ENCODE measurements around the gene PASK. TPM values are rescaled to one million over a fixed set of nuclear protein-coding genes. Genes with fewer than 3 reads are reported as not detected.

PASK gene
- total and polyA plus RNA-seq, 2 donors (not counting 1 experiment from before 2014, with no cell fraction given), result 48.2 to 144 TPM

DNA sequence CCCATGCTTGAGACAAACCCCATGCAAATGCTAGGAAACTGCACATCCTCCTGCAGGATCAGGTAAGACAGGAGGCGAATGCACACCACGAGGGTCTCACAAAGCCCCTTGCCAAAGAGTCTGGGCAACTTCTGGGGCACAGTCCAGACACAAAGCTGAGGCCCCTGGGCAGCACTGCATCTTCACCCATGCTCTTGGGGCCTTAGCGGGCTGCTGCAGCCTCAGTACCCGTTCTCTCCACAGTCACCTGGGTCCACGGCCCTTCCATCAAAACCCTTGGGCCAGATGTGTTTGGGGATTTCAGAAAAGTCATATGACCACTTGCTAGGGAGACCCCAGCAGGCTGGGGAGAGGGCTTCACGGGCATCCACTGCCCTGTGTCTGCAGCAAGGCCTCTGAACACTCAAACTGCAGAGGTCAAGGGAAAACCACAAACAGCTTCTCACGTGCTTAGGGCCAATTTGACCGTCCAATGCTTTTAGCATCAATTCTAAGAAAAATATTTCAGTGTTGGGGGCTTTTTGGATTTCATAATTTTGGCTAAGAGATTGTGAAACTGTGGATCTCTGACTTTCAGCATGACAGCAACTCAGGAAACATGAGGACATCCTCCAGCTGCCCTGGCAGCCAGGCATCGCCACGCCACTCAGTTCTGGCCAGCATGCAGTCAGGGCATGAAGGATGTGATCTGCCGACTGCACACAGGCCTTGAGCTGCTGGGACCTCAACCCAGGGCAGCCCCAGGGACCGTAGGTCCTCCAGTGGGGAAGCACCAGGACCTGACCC lies 20.0 kb downstream of the PASK start:
- peaks cover 55% of the 10 kb centered on the region for H3K4me1 Mint-ChIP-seq
- Histone ChIP-seq H3K4me1 (ENCODE audit: control insufficient read depth in 2 of 2, insufficient read depth in 2 of 2, low read length in 2 of 2) (peaks cover 44 to 56% of the 10 kb centered on the region in 2 donors), H3K27ac (ENCODE audit: low read length in 2 of 2) (peak overlapping the region; percentile 94 to 97), H3K27me3 (replicated peaks in 1 of 4; ENCODE audit: control extremely low read depth in 1 of 4, control insufficient read depth in 3 of 4, insufficient read depth in 4 of 4, low read length in 3 of 4) (no peaks in the 10 kb centered on the region), H2AFZ (ENCODE audit: insufficient read depth, low read depth, low read length, poor library complexity, severe bottlenecking) (no peak overlapping the region), H4K20me1 (ENCODE audit: control insufficient read depth, insufficient read depth, low read length, poor library complexity, severe bottlenecking) (no peaks in the 10 kb centered on the region), H3K9me3 (ENCODE audit: control extremely low read depth in 1 of 3, control insufficient read depth in 2 of 3, insufficient read depth in 1 of 3, low read length in 2 of 3) (peaks cover 0 to 10% (median 0%) of the 10 kb centered on the region in 3 donors), H3K9ac (ENCODE audit: low read length) (no peak overlapping the region), H3K79me2 (ENCODE audit: control insufficient read depth, insufficient read depth, low read length) (peaks cover 4% of the 10 kb centered on the region), H3K36me3 (replicated peaks in 1 of 2; ENCODE audit: control extremely low read depth in 1 of 2, control insufficient read depth in 1 of 2, extremely low read depth in 1 of 2, insufficient read depth in 2 of 2, low read length in 1 of 2) (peaks cover 1 to 10% of the 10 kb centered on the region in 2 experiments), H3K4me3 (ENCODE audit: control extremely low read depth in 1 of 5, extremely low read depth in 1 of 5, insufficient read depth in 1 of 5, low read depth in 2 of 5, low read length in 4 of 5) (no peak overlapping the region), H3K4me2 (replicated peaks; ENCODE audit: low read depth, low read length, poor library complexity, severe bottlenecking) (peak overlapping the region; percentile 10)
- no peaks in the 10 kb centered on the region for H3K9me3 Mint-ChIP-seq (ENCODE audit: insufficient read depth)
- TF ChIP-seq EZH2 (IDR thresholded peaks at IDR 0.05; ENCODE audit: borderline replicate concordance, insufficient read depth, low read depth, low read length, poor library complexity, severe bottlenecking), result no peak
- TF ChIP-seq, protein P1, sequence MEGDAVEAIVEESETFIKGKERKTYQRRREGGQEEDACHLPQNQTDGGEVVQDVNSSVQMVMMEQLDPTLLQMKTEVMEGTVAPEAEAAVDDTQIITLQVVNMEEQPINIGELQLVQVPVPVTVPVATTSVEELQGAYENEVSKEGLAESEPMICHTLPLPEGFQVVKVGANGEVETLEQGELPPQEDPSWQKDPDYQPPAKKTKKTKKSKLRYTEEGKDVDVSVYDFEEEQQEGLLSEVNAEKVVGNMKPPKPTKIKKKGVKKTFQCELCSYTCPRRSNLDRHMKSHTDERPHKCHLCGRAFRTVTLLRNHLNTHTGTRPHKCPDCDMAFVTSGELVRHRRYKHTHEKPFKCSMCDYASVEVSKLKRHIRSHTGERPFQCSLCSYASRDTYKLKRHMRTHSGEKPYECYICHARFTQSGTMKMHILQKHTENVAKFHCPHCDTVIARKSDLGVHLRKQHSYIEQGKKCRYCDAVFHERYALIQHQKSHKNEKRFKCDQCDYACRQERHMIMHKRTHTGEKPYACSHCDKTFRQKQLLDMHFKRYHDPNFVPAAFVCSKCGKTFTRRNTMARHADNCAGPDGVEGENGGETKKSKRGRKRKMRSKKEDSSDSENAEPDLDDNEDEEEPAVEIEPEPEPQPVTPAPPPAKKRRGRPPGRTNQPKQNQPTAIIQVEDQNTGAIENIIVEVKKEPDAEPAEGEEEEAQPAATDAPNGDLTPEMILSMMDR (IDR thresholded peaks at IDR 0.05), result no peak
- peak overlapping the region; percentile 46 for H3K4me3 Mint-ChIP-seq
- DNase-seq (no peak), ATAC-seq (ENCODE audit: low read depth) (no peak)
- ChIA-PET CTCF (no interaction called here), POLR2A (interaction anchor here (2.0 kb wide), 1 partner anchor 18 kb away, joined by 8 read pairs; no protein-coding TSS in a partner anchor)
- no peaks in the 10 kb centered on the region for H3K27me3 Mint-ChIP-seq
- 92% methylated on average over 9 of the region's 12 CpGs for WGBS (ENCODE audit: insufficient coverage)
- intact Hi-C loops (cut with micrococcal nuclease), result no loop called here
- peak overlapping the region; percentile 99 for H3K27ac Mint-ChIP-seq

DNA sequence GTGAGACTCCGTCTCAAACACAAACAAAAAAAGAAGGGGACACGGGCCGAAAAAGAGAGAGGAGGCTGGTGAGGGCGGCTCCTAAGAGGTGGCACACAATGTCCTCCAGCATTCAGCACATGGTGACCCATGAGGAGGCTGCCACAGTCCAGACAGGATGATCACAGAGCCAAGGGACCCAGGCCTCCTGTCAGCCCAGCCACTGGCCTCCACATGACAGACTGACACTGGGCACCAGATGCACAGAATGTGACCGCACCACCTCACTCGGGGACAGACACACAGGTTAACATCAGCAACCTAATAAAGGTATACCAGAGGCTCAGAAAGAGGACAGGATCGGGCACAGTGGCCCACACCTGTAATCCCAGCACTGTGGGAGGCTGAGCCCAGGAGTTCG lies 21.0 kb downstream of the PASK start:
- no peak for ATAC-seq (ENCODE audit: low read depth)
- H2AFZ ChIP-seq (ENCODE audit: insufficient read depth, low read depth, low read length, poor library complexity, severe bottlenecking), result peak overlapping the region; percentile 50
- no peaks in the 10 kb centered on the region for H4K20me1 ChIP-seq (ENCODE audit: control insufficient read depth, insufficient read depth, low read length, poor library complexity, severe bottlenecking)
- Mint-ChIP-seq H3K4me1 (peaks cover 61% of the 10 kb centered on the region), H3K27ac (peak overlapping the region; percentile 99), H3K27me3 (no peaks in the 10 kb centered on the region), H3K9me3 (ENCODE audit: insufficient read depth) (no peaks in the 10 kb centered on the region), H3K4me3 (peak overlapping the region; percentile 78)
- H3K4me1 ChIP-seq (ENCODE audit: control insufficient read depth in 2 of 2, insufficient read depth in 2 of 2, low read length in 2 of 2), result peaks cover 44 to 61% of the 10 kb centered on the region in 2 donors
- WGBS (ENCODE audit: insufficient coverage), result 98% methylated on average over 5 of the region's 8 CpGs
- peak overlapping the region; percentile 49 for H3K4me2 ChIP-seq (replicated peaks; ENCODE audit: low read depth, low read length, poor library complexity, severe bottlenecking)
- H3K9ac ChIP-seq (ENCODE audit: low read length), result peak overlapping the region; percentile 48
- peaks cover 4% of the 10 kb centered on the region for H3K79me2 ChIP-seq (ENCODE audit: control insufficient read depth, insufficient read depth, low read length)
- H3K36me3 ChIP-seq (replicated peaks in 1 of 2; ENCODE audit: control extremely low read depth in 1 of 2, control insufficient read depth in 1 of 2, extremely low read depth in 1 of 2, insufficient read depth in 2 of 2, low read length in 1 of 2), result peaks cover 1 to 10% of the 10 kb centered on the region in 2 experiments
- H3K27me3 ChIP-seq (replicated peaks in 1 of 4; ENCODE audit: control extremely low read depth in 1 of 4, control insufficient read depth in 3 of 4, insufficient read depth in 4 of 4, low read length in 3 of 4), result no peaks in the 10 kb centered on the region
- ChIA-PET CTCF (no interaction called here), POLR2A (interaction anchor here (2.0 kb wide), 2 partner anchors 17 to 26 kb away, joined by 5 to 8 read pairs; partner anchors contain the start of gene MTERF4)
- H3K27ac ChIP-seq (ENCODE audit: low read length in 2 of 2), result peak overlapping the region; percentile 94 to 97
- TF ChIP-seq EZH2 (IDR thresholded peaks at IDR 0.05; ENCODE audit: borderline replicate concordance, insufficient read depth, low read depth, low read length, poor library complexity, severe bottlenecking), result no peak
- TF ChIP-seq, protein P1 (IDR thresholded peaks at IDR 0.05), result no peak
- peaks cover 0 to 12% (median 0%) of the 10 kb centered on the region in 3 donors for H3K9me3 ChIP-seq (ENCODE audit: control extremely low read depth in 1 of 3, control insufficient read depth in 2 of 3, insufficient read depth in 1 of 3, low read length in 2 of 3)
- no peak overlapping the region for H3K4me3 ChIP-seq (ENCODE audit: control extremely low read depth in 1 of 5, extremely low read depth in 1 of 5, insufficient read depth in 1 of 5, low read depth in 2 of 5, low read length in 4 of 5)
- DNase-seq, result no peak
- intact Hi-C loops (cut with micrococcal nuclease), result no loop called here

Measured in B cell (primary cell).